GM19324 (cell line): Measurements from ENCODE around the gene CBFA2T2.
"Not testable (repeated sequence)": the region's sequence is repeated elsewhere in the genome, so short reads cannot be mapped to it uniquely, and the experiment has no call there.

Experiments
- ATAC-seq: cut with Tn5 transposase; IDR thresholded peaks from one replicate; pipeline ENCODE4 v1.9.1; 2021; ENCODE audit warnings: mild to moderate bottlenecking, moderate library complexity; ENCODE audit not compliant: unreplicated experiment, low FRiP score

CBFA2T2 gene

GRCh38 chr20:33470457-33470856, 19.4 kb upstream of the CBFA2T2 start:
- no peak for ATAC-seq

- ATAC-seq: no peak
Measured at GRCh38 chr20:33470866-33471265, 19.0 kb upstream of the CBFA2T2 start.

- ATAC-seq: no peak
Measured at GRCh38 chr20:33472868-33473435, 16.9 kb upstream of the CBFA2T2 start.

GRCh38 chr20:33474097-33474873, 15.6 kb upstream of the CBFA2T2 start:
- no peak for ATAC-seq

- ATAC-seq: no peak
Measured at GRCh38 chr20:33474963-33475362, 14.9 kb upstream of the CBFA2T2 start.

- no peak for ATAC-seq
Measured at GRCh38 chr20:33475381-33476152, 14.3 kb upstream of the CBFA2T2 start.

DNA sequence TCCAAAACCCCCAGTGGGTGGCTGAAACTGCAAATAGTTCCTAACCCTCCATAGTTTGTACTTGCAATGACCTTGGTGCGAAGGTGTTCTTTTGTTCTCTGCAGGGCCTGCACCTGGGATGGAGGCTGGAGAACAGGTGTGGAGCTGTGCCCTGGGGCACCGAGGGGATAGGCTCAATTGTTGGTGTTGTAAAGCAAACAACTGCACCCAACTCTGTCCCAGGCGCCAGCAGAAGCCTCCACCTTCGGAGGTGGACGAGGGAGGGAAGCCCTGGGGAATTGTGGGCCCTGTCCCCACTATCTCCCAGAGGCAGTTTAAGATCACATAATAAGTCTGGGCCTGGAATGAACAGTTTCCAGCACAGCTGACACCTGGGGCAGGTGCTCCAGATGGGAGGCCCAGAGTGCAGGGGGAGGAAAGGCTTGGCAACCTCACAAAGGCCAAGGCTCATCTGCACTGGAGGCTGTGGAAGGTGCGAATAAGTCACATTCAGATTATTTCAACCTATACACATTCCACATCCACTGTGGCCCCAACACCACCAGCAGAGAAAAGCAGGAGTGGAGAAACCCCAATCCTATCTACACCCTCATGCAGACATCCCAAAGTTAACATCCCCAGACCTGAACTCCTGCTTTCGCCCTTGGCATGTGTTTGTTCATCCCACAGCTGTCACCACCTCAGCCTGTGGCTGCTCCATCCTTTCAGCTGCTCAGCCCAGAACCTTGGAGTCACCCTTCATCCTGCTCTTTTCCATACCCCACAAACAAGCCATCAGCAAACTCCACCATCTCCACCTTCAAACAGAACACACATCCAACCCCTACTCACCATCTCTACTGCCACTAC, 12.3 kb upstream of the CBFA2T2 start:
- no peak for ATAC-seq

- no peak for ATAC-seq
Measured at GRCh38 chr20:33480048-33480447, 9.8 kb upstream of the CBFA2T2 start.

GRCh38 chr20:33481431-33481941, 8.4 kb upstream of the CBFA2T2 start:
- ATAC-seq: no peak

GRCh38 chr20:33482581-33482980, 7.3 kb upstream of the CBFA2T2 start:
- no peak for ATAC-seq

GRCh38 chr20:33483186-33483585, 6.7 kb upstream of the CBFA2T2 start:
- not testable (repeated sequence) for ATAC-seq

GRCh38 chr20:33488201-33488600, 1.7 kb upstream of the CBFA2T2 start:
- ATAC-seq: no peak

GRCh38 chr20:33488661-33489494, 1.0 kb upstream of the CBFA2T2 start:
- ATAC-seq: not testable (repeated sequence)

DNA sequence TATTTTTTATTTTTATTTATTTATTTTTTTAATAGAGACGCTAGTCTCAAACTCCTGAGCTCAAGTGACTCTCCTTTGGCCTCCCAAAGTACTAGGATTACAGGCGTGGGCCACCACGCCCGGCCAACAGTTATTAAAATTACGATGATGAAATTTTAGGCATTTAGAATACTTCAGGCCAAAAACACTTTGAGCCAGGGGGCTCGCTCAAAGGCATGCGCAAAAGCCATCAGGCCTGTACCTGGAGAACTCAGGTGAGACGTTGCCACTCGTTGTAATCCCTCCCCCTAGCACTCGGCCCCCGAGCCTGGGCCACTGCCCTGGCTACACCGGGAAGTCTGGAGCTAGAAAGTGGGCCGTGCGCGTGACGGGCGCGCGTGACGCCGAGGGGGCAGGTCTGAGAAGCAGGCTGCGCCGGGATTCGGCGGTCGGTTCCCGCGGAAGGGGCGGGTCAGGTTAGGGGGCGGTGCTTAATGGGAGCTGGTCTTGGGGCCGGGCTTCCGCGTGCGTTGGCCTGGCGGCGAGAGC, 337 bp upstream of the CBFA2T2 start:
- ATAC-seq: peak; percentile 94

DNA sequence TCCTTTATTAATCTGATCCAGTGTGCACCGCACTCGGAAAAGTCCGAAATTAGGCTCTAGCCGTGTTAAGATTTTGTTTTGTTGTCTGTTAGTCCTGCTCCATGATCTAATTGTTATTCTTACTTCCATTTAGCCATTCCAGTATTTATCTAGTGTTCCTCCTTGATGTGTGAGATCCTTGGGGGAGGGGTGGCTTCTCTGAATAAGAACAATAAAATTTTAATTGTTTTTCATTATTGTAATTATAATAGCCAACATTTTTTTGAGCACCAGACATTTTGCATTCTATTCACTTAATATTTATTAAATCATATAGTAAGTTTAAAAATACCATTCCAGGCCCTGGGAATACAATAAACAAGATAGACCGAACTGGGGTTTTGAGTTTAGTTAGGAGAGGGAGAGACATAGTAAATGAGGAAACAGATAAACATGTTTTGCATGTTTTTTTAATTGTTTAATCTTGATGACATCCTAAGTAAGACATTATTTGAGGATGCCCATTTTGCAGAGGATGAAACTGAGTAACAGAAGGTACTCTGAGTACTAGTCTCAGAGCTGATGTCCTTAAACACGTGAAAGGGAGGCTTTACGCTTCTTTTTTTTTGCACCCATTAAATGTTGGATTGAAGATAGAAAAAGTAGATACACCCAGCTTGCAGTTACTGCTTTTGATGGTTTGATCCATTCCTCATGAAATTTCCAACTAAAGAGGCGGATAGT, 1.2 kb downstream of the CBFA2T2 start:
- ATAC-seq: no peak

DNA sequence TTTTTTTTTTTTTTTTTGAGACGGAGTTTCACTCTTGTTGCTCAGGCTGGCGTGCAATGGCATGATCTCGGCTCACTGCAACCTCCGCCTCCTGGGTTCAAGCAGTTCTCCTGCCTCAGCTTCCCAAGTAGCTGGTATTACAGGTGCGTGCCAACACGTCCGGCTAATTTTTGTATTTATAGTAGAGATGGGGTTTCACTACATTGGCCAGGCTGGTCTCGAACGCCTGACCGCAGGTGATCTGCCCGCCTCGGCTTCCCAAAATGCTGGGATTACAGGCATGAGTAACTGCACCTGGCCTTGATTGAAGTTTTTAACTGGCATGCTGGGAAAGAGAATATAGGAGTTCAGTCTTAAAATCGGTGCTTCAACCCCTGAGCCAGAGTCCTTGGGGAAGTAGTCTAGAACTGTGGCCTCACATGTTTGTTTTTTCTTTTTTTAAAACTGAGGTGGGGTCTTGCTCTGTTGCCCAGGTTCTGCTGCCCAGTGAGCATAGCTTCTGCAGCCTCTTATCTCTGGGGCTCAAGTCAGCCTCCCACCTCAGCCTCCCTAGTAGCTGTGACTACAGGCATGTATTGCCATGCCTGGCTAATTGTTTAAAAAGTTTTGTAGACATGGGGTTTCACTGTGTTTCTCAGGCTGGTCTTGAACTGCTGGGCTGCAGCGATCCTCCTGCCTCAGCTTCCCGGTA, 3.3 kb downstream of the CBFA2T2 start:
- ATAC-seq: no peak

- not testable (repeated sequence) for ATAC-seq
Measured at GRCh38 chr20:33496776-33497175, 6.9 kb downstream of the CBFA2T2 start.

DNA sequence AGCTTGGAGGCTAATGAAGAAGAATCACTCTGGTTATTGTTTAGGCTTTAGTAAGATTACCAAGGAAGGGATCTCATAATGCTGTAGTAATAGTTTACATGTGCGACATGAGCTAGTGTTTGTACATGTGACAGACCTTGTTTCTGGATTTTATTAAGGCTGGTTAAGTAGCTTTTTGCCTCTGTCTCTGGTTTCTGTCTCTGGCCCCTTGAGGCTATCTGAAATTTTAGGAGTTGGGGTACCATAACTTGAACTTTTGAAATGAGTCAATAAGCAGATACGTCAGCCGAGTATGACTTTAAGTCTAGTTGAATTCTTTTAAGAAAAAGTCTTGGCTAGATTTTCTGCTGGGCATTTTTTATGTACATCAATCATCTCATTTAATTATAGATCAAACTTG, 9.5 kb downstream of the CBFA2T2 start:
- ATAC-seq: no peak
